ENCODE results near the gene P2RY1.

Gene P2RY1

DNA sequence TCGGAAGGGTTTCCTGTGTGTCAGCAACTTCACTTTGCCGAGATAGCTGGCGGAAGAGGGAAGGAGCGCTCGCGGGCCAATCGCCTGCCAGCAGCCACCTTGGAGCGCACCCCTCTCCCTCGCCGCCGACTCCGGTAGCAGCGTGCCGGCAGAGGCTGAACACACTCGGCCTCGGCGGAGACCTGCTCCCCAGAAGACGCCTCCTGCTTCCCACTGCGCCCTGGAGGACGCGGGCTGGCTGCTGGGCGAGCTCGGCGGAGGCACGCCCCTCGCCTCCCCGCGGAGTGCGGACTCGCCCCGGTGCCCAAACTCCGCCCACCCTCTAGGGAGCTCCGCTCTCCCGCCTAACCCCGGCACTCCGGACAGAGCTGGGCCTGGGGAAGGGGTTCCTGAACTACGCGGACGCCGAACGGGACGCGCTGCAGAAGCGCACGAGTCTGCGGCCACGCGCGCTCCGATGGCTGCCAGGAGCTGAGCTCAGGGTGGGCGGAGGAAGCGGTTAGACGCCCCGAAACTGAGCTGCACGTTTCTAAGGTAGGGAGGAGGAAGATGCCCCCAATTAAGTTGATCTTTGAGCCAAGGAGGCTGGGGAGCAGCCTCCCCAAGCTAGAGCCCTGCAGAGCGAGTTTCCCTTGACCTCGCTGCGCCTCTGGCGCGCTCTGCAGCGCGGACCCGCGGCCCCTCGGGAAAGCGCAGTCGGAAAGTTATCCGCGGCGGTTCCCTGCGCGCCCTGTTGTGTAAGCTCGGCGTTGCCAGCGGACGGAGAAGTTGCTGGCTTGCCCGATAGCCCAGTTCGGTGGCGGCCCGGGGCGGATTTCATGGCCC, at the start of gene P2RY1:
Gene P2RY1 (plus strand): TSS at position 356 of the 825 bp plus-strand sequence. CDS start 652 bp downstream, outside the sequence.
- DNase-seq = peak; percentile 95

GRCh38 chr3:152786977-152787681, 47.8 kb upstream of the P2RY1 start:
- no peak for DNase-seq

DNA sequence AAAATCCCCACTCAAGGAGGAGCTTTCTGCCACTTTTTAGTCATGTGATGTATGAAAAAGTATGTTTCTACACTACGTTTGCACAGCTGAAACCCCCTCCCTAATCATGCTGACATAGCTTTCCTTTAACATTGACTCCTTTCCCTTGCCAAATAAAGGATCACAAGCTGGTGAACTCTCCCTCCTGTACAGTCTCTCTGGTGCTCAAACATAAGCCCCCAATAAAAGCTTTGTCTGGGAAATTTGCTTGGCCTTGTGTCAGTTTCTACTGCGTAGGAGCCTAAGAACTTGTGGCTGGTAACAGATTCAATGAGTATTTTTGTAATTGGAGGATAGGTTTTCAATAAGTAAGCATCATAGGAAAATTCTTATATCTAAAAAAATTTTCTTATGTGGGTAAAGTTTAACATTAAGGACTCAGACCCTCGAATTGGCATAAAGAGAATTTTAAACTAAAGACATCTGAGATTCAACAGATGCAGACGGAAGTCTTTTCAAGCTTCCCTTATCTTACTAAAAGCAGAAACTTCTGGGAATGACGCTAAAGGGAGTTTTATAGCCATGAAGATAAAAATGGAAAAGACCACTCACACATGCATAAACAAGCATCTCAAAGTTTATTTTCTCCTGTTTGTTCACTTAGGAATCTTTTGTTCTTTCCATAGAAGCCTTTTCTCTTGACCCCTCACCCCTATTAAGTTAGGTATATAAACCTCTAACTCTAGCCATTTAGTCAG, 44.1 kb upstream of the P2RY1 start:
- DNase-seq = no peak

GRCh38 chr3:152793969-152794368, 41.0 kb upstream of the P2RY1 start:
- DNase-seq = no peak

GRCh38 chr3:152797751-152798432, 37.0 kb upstream of the P2RY1 start:
- no peak for DNase-seq

- DNase-seq = no peak
These were observed 22.8 kb upstream of the P2RY1 start for GRCh38 chr3:152811974-152812760.

DNA sequence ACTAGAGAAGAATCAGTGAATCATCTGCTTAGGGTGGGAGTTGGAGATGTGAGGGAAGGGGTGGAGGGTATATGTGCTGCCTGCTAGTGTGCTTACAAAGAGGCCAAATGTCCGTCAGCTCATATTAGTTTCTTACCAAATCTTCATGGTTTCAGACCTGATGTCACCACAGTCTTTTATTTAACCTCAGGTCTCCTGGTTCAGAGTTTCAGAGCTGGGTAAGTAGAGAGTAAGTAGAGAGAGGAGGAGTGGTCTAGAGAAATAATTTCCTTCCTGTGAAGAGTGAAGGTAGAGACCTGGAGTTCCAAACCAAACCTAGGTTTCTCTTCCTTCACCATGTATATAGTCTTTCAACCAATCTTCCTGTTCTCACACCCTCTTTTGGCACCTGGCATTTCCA, 17.5 kb upstream of the P2RY1 start:
- no peak for DNase-seq

GRCh38 chr3:152818027-152818426, 16.9 kb upstream of the P2RY1 start:
- DNase-seq = no peak

GRCh38 chr3:152823173-152823572, 11.8 kb upstream of the P2RY1 start:
- no peak for DNase-seq

DNA sequence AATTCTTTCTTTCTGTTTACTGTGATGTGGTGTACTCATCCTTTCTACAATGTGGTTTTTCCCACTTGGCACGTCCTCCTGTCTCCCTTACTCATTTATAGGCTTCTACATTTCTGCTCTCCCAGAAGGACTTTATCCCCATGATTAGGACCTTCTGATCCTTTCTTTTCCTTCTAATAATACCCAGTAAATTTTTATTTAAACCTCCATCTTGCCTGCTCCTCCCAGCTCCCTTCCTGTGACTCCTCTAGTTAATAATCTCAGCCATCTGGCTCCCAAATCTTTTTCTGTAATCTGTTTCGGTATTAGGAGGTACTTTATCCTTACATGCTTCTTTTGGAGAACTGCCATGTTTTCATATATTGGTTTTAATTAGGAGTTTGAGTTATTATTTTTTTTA, 11.2 kb upstream of the P2RY1 start:
- DNase-seq = no peak

GRCh38 chr3:152825566-152825965, 9.4 kb upstream of the P2RY1 start:
- DNase-seq = no peak

DNA sequence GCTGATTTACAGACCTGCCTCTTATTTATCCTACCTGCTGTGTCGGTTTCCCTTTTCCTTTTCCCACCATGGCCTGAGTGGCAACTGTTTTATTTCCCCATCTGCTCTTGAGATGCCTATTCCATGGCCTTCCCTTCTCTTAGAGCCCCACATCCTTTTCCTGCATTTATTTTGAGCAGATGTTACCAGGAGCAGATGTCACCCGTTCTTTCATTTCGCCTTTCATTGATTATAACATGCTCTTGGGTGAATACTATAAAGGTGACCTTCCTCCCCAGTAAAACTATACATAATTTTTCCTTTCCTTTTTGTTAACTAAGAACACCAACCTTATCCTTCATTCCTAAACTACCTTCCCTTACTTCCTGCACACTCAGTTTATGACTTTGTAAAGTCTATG, 8.5 kb upstream of the P2RY1 start:
- DNase-seq = no peak

GRCh38 chr3:152827313-152827712, 7.6 kb upstream of the P2RY1 start:
- peak; percentile 63 for DNase-seq

DNA sequence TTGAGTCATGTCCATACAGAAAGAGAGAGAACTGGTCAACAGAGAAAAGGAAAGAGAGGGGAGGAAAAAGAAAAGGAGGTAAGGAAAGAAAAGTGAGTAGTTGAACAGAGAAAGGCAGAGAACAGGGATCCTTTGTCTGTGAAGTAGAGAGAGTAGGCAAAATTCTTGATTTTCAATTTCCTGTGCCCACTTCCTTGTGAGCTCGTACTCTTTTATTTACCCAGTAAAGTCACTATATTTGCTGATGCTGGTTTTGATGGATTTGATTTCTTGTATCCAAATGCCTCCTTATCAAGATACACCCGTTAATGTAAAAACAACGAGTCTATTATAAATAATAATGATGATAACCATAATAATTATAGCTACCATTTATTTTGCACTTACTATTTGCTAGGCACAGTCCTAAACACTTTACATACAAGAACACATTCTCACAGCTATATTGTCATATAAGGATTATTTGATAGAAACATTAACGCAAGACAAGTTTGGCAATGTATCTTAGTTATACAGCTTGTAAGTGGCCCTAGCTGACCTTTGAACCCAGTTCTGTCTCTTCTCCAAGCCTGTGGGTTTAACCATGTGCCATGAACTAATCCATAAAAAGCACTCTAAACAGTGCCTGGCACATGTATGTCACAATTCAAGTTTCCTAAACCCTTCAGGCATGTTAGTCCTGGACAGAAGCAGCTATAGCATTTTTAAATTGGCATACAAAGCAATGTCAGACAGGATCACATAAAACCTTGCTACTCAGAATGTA, 6.7 kb upstream of the P2RY1 start:
- no peak for DNase-seq

DNA sequence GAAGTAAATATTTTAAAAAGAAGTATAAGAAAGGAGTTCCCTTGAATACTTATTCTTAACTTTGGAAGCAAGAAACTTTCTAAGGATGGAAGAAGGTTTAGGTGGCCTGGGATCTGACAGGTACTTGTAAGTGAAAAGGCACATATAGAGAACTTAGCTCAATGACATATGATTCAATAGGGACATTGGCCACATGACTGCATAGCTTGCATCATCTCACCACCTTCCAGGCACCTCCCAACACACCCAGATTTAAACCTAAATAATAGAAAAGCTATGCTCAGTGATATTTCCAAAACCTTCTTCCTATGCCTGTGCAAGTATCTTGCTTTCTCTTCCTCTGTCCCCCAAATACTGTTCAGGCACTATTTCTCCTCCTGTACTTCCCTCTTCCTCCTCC, 4.7 kb upstream of the P2RY1 start:
- no peak for DNase-seq

DNA sequence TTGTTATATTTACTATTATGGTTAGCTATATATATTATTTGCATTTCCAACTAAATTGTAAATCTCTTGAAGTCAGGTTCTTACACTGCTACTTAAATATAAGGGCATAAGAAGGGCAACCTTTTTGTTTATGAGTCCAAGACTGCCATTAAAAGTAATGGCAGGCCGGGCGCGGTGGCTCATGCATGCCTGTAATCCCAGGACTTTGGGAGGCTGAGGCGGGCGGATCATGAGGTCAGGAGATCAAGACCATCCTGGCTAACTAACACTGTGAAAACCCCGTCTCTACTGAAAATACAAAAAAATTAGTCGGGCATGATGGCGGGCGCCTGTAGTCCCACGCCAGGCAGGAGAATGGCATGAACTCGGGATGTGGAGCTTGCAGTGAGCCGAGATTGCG, 2.9 kb upstream of the P2RY1 start:
- no peak for DNase-seq

GRCh38 chr3:152833089-152833488, 1.8 kb upstream of the P2RY1 start:
- no peak for DNase-seq

DNA sequence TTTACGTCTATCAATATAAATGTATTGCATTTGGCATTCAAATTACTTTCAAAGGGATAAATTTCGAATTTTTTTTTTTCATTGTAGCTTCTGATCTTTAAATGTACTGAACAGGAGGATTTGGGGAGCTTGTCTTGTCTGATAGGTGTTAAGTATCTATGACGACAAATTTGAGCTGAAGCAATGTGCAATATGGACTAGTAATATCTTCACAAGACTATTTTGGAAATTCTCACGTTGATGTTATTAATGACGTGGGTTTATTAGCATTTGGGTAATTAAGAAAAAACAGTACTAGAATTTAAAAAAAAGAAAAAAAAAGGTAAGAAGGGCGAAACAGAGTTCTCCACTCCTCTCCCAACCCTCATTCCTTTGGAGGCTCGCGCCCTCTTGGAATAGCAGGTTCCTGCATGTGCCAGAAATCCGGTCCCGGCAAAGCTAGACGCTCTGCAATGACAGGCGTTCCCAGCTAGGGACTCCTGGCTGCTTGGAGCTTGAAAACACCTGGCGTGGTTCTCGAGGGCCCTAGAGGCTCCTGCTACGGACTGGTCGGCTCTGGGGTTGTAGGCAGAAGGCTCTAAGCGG, 648 bp upstream of the P2RY1 start:
- no peak for DNase-seq

DNA sequence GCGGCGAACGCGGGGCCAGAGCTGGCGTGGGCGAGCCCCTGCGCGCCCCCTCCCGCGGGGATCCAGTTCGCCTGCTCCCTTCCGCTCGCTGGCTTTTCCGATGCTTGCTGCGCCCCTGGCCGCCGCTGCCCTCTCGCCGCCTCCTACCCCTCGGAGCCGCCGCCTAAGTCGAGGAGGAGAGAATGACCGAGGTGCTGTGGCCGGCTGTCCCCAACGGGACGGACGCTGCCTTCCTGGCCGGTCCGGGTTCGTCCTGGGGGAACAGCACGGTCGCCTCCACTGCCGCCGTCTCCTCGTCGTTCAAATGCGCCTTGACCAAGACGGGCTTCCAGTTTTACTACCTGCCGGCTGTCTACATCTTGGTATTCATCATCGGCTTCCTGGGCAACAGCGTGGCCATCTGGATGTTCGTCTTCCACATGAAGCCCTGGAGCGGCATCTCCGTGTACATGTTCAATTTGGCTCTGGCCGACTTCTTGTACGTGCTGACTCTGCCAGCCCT, 721 bp downstream of the P2RY1 start:
- DNase-seq = peak; percentile 72

DNA sequence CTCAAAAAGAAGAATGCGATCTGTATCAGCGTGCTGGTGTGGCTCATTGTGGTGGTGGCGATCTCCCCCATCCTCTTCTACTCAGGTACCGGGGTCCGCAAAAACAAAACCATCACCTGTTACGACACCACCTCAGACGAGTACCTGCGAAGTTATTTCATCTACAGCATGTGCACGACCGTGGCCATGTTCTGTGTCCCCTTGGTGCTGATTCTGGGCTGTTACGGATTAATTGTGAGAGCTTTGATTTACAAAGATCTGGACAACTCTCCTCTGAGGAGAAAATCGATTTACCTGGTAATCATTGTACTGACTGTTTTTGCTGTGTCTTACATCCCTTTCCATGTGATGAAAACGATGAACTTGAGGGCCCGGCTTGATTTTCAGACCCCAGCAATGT, 1.3 kb downstream of the P2RY1 start:
- DNase-seq = no peak

GRCh38 chr3:152839511-152839910, 4.6 kb downstream of the P2RY1 start:
- no peak for DNase-seq
